ENCODE data around the gene KRT80.
"Not testable (repeated sequence)": the region's sequence is repeated elsewhere in the genome, so short reads cannot be mapped to it uniquely, and the experiment has no call there.

Gene KRT80

GRCh38 chr12:52191841-52192791, at the start of gene KRT80:
TSS of gene KRT80 (minus strand) at chr12:52192014. CDS start at chr12:52191902, 112 bp downstream.
- no peak for DNase-seq

DNA sequence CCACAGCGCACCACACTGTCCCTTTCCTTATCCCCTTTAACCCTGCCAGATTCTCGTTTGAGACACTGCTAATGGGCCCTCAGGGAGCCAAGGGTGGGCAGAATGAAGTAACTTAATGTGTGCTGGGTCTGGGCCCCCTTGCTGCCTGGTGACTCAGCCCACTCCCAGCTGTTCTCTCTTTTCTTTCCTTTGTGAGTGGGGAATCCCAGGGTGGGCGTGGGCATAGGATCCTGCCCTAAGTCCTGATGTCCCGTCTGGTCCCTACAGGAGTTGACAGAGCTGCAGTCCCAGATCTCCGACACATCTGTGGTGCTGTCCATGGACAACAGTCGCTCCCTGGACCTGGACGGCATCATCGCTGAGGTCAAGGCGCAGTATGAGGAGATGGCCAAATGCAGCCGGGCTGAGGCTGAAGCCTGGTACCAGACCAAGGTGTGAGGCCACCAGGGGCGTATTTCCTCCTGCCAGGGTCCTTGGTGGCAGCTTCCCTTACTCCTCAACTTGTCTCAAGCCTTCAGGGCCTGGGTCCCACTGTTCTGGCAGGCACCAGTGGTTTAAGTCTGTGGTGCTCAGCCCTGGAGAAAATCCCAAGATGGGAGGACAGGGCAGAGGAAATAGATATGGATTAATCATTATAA, 49.5 kb upstream of the KRT80 start:
- no peak for DNase-seq

DNA sequence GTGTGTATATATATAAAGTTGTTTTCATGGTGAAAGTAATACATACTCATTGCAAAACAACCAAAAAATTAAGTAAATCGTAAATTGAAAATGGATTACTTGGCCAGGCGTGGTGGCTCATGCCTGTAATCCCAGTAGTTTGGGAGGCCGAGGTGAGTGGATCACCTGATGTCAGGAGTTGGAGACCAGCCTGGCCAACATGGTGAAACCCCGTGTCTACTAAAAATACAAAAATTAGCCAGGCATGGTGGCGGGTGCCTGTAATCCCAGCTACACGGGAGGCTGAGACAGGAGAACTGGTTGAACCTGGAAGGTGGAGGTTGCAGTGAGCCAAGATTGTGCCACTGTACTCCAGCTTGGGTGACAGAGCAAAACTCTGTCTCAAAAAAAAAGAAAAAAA, 48.4 kb upstream of the KRT80 start:
- DNase-seq: not testable (repeated sequence)

GRCh38 chr12:52239767-52240166, 48.0 kb upstream of the KRT80 start:
- no peak for DNase-seq

DNA sequence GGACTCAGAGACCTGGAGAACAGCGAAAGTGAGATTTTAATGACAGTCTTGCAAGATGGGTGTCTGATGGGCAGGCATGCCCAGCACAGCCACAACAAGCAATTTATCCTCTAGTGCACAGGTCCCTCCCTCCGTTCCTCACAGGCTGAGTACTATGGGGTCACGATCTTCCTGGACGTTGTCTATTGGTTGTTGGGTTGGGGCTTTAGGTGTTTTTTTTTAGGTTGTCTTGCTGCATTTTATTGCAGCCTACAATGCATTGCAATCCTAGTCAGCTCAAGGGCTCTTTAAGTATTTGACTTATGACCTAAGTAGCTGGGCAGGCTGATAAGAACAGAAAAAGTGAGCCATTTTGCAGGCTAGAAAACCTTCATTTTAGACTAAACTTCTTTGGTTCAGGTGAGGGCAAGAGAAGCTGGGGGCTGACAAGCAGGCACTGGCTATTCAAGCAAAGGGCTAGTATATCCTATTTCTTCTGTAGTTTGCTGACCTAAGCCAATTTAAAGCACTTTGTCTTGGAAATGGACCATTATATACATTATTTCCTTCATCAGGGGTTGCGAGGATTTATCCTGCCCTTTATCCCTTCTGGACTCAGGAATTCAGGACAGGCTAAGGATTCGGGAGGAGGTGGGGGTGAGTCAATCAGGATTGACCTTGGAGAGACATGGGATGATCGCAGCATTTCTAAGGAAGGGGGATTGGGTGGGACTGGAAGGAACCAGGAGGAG, 47.3 kb upstream of the KRT80 start:
- DNase-seq: no peak

DNA sequence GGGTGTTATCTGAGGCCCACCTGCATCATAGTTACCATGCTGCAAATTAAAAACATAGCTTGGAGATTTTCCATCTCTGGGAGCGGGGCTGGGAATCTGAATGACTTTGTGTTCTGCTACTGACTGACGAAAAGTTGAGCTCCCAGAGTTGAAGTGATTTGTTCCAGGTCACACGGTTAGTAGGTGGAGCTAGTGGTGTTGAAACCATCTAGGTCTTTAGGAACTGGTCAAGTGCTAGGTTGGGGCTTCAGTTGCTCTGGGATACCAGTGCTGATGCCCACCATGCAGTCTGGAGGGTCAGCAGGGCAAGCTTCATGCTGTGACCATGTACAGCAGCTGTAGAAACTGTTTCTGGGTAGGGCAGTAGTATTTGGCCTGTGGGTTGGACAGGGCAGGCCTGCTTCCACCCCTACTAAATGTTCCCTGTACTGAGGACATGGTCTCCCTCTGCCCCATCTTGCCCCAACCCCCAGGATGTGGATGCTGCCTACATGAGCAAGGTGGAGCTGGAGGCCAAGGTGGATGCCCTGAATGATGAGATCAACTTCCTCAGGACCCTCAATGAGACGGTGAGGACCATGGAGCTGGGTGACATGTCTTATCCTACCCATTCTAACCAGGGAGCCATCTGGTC, 46.5 kb upstream of the KRT80 start:
- no peak for DNase-seq

DNA sequence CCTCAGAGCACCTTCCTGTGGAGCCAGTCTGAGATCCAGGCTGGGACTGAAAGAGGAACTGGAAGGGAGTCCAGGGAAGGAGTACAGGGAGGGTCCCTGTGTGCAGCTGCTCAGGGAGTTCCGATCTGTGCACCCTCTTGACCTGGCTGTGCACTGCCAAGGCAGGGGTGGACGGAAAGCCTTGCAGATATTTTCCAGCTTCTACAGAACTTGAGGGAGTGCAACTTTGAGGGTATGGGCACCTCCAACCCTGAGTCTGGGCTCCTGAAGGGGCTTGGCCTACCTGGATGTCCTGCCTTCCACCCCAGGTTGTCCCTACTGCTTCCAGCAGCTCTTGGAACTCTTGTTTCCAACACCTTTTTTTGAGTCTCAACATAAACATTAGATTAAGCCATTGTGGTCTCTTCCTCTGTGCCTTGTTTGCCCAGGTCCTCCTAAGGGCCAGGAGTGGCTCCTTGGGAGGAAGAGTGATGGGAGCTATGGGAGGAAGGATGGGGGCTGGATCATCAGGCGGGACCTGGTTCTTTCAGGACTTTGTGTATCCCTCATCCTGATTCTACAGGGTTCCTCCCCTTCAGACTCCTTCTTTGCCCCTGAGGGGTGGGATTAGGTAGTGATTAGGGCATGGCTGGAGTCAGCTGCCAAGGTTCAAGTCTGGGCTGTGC, 44.7 kb upstream of the KRT80 start:
- DNase-seq: no peak

DNA sequence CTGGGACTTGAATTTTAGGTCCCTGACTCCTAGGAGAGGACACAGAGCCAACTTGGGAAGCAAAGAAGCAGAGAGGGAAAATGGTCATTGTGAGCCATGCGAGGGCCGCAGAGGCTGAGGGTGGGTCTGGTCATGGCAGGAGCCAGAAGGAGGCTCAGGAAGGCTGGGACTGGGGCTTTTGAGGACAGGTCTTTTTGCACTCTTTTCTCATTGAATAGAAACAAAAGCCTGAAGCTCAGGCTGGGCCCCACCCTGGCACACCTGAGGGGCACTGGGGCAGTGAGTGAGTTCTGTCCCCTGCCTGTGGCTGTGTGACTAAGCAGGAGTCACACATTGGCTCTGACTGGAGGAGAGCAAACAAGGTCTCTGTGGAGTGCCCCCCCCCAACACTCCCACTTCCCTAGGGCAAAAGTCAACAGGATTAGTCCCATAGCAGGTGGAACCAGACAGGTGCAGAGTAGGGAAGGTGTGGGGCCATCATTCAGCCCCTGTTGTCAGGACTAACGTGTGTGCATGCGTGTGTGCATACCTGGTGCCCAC, 44.1 kb upstream of the KRT80 start:
- DNase-seq: no peak

DNA sequence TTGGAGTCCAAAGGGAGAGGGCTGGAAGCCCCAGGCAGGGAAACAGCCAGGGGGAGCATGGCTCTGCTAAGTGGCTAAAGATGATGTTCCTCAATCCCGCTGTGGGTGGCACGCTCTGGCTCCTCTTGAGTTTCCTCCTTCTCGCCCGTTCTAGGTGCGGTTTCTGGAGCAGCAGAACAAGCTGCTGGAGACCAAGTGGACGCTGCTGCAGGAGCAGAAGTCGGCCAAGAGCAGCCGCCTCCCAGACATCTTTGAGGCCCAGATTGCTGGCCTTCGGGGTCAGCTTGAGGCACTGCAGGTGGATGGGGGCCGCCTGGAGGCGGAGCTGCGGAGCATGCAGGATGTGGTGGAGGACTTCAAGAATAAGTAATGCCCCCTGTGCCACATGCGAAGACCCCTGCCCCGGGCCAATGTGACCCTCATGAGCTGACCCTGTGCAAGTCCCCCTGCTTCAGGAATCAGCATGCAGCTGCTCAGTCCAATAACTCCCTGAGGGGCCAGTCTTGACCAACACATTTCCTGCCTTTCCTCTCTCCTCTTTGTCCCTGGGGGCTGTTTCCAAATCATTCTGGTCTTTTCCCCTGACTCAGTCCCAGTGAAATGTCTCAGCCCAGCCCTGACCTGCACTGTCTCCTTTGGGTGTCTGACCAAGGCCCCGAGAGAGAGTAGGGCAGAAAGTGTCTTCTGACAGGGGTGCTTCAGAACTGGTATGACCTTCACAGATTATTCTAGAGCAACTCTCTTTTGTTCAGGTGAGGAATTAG, 43.4 kb upstream of the KRT80 start:
- DNase-seq: no peak

- DNase-seq: no peak
These were observed 42.5 kb upstream of the KRT80 start for GRCh38 chr12:52234223-52234810.

GRCh38 chr12:52233462-52234207, 41.8 kb upstream of the KRT80 start:
- no peak for DNase-seq

DNA sequence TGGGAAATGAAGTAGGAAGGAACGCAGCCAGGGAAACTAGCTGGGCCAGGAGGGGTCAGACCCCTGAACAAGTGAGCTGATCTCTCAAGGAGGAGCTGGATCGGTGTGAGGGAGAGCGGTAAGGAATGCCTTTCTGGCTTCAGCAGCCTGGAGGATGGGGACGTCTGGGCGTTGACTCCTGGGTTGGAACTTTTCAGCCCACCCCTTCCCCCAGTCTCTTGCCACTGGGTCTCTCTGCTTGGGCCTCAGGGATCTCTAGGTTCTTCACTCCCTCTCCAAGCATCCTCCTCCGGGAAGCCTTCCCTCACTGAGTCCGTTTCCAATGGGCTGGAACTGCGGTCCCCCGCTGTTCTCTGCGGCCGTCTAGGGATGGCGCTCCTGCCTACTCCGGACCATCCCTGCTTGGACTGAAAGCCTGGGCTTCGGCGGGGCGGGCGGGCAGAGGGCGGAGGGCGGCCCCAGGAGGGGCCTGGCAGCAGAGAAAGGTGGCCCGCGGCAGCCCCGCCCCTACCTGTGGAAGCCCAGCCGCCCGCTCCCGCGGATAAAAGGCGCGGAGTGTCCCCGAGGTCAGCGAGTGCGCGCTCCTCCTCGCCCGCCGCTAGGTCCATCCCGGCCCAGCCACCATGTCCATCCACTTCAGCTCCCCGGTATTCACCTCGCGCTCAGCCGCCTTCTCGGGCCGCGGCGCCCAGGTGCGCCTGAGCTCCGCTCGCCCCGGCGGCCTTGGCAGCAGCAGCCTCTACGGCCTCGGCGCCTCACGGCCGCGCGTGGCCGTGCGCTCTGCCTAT, 41.1 kb upstream of the KRT80 start, which contains the start of gene KRT7:
Gene KRT7, plus strand, starts transcription at position 570 of the 788 bp plus-strand sequence. Its CDS starts 54 bp downstream, at position 624.
- DNase-seq: no peak

DNA sequence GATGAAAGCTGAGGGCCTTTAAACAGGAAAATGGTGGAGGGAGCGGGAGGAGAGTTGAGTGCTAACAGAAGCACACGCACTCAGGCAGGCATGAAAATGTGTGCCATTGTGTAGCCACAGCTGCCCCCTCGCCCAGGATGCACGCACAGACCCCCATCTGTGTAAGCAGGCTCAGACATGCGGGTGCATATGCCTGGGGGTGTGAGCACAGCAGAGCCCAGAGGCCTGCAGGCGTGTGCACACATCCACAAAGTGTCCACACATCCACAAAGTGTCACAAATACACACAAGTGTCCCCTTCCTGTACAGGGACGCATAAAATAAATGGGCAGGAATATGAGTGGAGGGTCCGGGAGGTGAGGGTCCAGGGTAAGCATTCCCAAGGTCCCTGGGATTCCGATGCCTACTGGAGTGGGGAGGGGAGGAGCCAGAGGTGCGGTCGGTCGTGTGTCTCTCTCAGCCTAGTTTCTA, 40.4 kb upstream of the KRT80 start:
- DNase-seq: no peak

DNA sequence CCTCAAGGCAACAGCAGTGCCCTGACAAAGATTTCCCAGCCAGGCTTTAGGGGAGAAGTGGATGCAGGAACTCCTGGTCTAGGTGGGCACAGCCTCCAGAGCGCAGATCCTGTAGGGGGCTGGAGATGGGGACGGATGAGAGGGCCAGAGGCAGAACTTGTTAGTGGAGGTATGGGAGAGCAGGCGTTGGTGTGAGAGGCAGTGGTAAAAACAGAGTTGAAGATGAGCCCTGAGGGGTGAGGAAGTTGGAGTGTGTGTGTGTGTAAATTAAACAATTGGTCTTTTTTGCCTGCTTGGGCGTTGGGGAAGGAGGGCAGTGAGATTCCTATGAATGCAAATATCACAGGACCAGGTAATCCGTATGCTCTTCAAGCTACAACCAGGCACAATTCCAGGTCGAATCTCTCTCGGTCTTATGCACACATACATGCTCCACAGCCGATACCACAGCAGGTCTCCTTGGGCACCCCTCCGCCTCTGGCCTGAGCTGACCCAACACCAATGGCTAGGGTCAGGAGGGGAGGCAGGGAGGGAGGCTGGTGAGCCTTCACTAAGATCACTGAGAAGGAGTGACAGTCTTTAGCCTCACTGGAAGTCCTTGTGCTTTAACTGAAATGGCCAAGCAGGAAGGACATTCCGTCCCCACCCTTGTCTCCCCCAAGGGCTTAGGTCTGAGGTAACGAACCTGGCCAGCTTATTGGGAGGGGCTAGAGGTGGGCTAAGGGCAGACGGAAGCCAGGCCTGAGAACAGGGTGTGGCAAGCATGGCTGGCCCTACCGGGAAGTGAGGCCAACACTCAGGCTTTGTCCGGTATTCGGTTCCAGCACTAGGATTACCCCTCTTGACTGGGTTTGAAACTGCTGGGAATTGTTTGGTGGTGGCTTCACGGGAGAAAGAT, 39.7 kb upstream of the KRT80 start:
- no peak for DNase-seq

GRCh38 chr12:52230364-52231281, 38.8 kb upstream of the KRT80 start:
- DNase-seq: no peak

DNA sequence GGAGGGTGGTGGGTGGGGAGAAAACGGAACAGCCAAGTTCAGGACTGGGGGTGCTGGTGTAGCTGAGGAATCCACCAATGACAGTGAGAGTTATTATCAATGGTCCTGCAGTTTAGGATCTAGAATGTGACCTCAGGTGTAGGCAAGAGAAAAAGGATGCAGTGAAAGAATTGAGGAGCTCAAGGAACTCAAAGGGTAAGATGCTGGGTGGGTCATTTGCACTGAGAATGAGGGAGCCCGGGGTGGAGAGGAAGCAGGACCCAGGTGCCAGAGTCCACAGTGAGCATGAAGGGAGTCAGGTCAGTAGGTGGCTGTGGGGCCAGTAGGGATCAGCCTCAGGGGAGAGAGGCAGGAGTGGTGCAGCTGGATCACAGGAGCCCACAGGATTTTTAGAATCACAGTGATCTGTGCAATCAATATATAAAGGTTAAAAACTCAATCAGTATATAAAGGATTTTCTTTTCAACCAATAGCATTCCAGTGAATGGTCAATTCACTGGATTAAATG, 38.1 kb upstream of the KRT80 start:
- DNase-seq: no peak

GRCh38 chr12:52228931-52229330, 37.1 kb upstream of the KRT80 start:
- DNase-seq: no peak
